GM12892 (cell line): Measurements from ENCODE around the gene SLC39A11.

Source experiments
- POLR2A ChIP-seq: IDR thresholded peaks from 2 replicates; pipeline ENCODE4 v1.6.1; 2011; ENCODE audit warnings: low read depth, low read length, control low read depth
- POLR2AphosphoS5 ChIP-seq: IDR thresholded peaks from 2 replicates; pipeline ENCODE4 v1.6.1; 2011; ENCODE audit warnings: low read depth, low read length, control low read depth
- TAF1 ChIP-seq: IDR thresholded peaks from 2 replicates; pipeline ENCODE4 v1.6.1; 2011; ENCODE audit warnings: low read depth, mild to moderate bottlenecking, control low read depth, low read length, borderline replicate concordance

- no peak for TF ChIP-seq POLR2AphosphoS5
- TF ChIP-seq TAF1, result no peak
- no peak for TF ChIP-seq POLR2A
Observed at GRCh38 chr17:73135766-73136165, 43.3 kb upstream of the SLC39A11 start.
